ENCODE measurements around the gene TRIP4. TPM values are rescaled to one million over a fixed set of nuclear protein-coding genes. Genes with fewer than 3 reads are reported as not detected.
A peak's percentile ranks its signal among the peaks of the same experiment; 100 is the strongest.

The TRIP4 gene
- total RNA-seq, 1 experiment from 2014 or later = 21.7 TPM

DNA sequence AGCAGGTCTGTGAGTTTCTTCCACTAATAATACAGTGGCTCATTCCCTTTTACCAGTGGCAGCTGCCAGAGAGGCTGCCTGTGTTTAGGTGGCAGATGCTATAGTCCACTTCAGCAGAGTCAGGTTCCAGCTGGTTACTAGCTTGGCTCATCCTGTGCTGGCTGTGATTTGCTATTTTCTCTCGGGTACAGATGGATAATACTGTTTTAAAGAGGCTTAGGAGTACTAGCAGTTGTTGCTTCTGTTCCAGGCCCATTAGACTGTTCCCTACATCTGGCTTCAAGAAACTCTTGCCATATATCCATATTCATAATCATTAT lies 113.7 kb downstream of the TRIP4 start:
- Histone ChIP-seq H4K91ac (ENCODE audit: insufficient read length, low read depth, low read length) (no peak overlapping the region), H3K4me1 (ENCODE audit: insufficient read depth, low read length) (peaks cover 3% of the 10 kb centered on the region), H3K4ac (ENCODE audit: low read depth, low read length) (no peak overlapping the region), H3K23ac (ENCODE audit: insufficient read length, low read depth, low read length) (no peak overlapping the region), H3K79me2 (ENCODE audit: insufficient read depth, low read length) (no peaks in the 10 kb centered on the region; the same call in 1 of the 2 replicates), H3K9ac (ENCODE audit: extremely low read depth, insufficient read length, low read length) (no peak overlapping the region), H2AFZ (ENCODE audit: low read length) (no peak overlapping the region), H2BK20ac (ENCODE audit: low read depth, low read length, poor library complexity, severe bottlenecking) (no peak overlapping the region), H2BK12ac (ENCODE audit: insufficient read length, low read depth, low read length) (no peak overlapping the region), H4K5ac (ENCODE audit: insufficient read length, low read depth, low read length) (no peak overlapping the region), H2BK15ac (ENCODE audit: low read depth, low read length) (no peak overlapping the region), H3K79me1 (ENCODE audit: insufficient read depth, low read depth, low read length, poor library complexity, severe bottlenecking) (peaks cover 6% of the 10 kb centered on the region), H3T11ph (ENCODE audit: low read length) (no peak overlapping the region), H3K4me2 (ENCODE audit: insufficient read depth, insufficient read length, low read length) (no peak overlapping the region), H2AK5ac (ENCODE audit: insufficient read length, low read length) (no peak overlapping the region), H3K14ac (ENCODE audit: insufficient read depth, low read length) (no peak overlapping the region), H3K18ac (ENCODE audit: insufficient read length, low read depth, low read length) (no peak overlapping the region), H3K9me3 (ENCODE audit: control insufficient read depth, low read depth, low read length) (no peaks in the 10 kb centered on the region), H3K27ac (ENCODE audit: insufficient read length, low read depth, low read length) (no peak overlapping the region), H4K20me1 (ENCODE audit: control insufficient read depth, insufficient read depth, insufficient read length) (no peaks in the 10 kb centered on the region), H2BK5ac (ENCODE audit: insufficient read length, low read length) (no peak overlapping the region), H3K56ac (ENCODE audit: insufficient read length, low read depth, low read length) (no peak overlapping the region), H3K27me3 (ENCODE audit: insufficient read depth, low read length) (no peaks in the 10 kb centered on the region), H3K23me2 (ENCODE audit: insufficient read length, low read depth, low read length, poor library complexity, severe bottlenecking) (no peaks in the 10 kb centered on the region), H2BK120ac (ENCODE audit: low read depth, low read length, poor library complexity, severe bottlenecking) (no peak overlapping the region), H4K8ac (replicated peaks; ENCODE audit: insufficient read length, low read depth, low read length) (no peak overlapping the region)
- H3K36me3 Mint-ChIP-seq (ENCODE audit: insufficient read depth in 1 of 3, low read depth in 3 of 3) = peaks cover 14 to 32% (median 29%) of the 10 kb centered on the region in 3 experiments
- no CpG with 5 or more reads among the region's 1 CpG for WGBS (ENCODE audit: extremely low coverage, insufficient read length, low lambda C conversion rate)
- no peak for DNase-seq
- peaks cover 17 to 21% of the 10 kb centered on the region in 2 experiments for H3K4me1 Mint-ChIP-seq
- H3K4me3 Mint-ChIP-seq = no peak overlapping the region
- TF ChIP-seq, protein P1, sequence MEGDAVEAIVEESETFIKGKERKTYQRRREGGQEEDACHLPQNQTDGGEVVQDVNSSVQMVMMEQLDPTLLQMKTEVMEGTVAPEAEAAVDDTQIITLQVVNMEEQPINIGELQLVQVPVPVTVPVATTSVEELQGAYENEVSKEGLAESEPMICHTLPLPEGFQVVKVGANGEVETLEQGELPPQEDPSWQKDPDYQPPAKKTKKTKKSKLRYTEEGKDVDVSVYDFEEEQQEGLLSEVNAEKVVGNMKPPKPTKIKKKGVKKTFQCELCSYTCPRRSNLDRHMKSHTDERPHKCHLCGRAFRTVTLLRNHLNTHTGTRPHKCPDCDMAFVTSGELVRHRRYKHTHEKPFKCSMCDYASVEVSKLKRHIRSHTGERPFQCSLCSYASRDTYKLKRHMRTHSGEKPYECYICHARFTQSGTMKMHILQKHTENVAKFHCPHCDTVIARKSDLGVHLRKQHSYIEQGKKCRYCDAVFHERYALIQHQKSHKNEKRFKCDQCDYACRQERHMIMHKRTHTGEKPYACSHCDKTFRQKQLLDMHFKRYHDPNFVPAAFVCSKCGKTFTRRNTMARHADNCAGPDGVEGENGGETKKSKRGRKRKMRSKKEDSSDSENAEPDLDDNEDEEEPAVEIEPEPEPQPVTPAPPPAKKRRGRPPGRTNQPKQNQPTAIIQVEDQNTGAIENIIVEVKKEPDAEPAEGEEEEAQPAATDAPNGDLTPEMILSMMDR (conservative IDR thresholded peaks at IDR 0.05) = no peak
- no peaks in the 10 kb centered on the region for H3K9me3 Mint-ChIP-seq
- peak overlapping the region in 2 of 3 experiments; percentile 9 to 19; a peak in 1 of 7 replicates for H3K27ac Mint-ChIP-seq
- no peaks in the 10 kb centered on the region for H3K27me3 Mint-ChIP-seq (ENCODE audit: low read depth)
